Lung (tissue), 12 donors: ENCODE data around the gene UGT1A1. TPM values are rescaled to one million over a fixed set of nuclear protein-coding genes. Genes with fewer than 3 reads are reported as not detected.

Experiments
- ATAC-seq: fragments of 200-7000 bp; cut with Tn5 transposase; one replicate; pipeline ENCODE4 v1.9.1; 2020; ENCODE audit warnings: moderate number of reproducible peaks; ENCODE audit not compliant: insufficient read depth, low FRiP score
- DNase-seq, 3 donors: peaks; one replicate each; pipeline ENCODE4 v3.0.0-alpha.2; 2013 to 2017
- H3K27ac ChIP-seq, 2 donors: one replicate each; pipeline ENCODE4 v1.5.1; 2013; ENCODE audit warnings: mild to moderate bottlenecking in 2 of 2, moderate library complexity in 2 of 2, control low read depth in 1 of 2, inconsistent platforms in 1 of 2, low read depth in 1 of 2, low read length in 1 of 2
- H3K27me3 ChIP-seq, 3 donors: one replicate each; pipeline ENCODE4 v1.5.1; 2013; ENCODE audit warnings: low read length in 2 of 3; ENCODE audit not compliant: control insufficient read depth in 3 of 3, insufficient read depth in 3 of 3
- H3K36me3 ChIP-seq, 4 donors: one replicate each; pipeline ENCODE4 v1.5.1; 2013; ENCODE audit warnings: low read length in 4 of 4, mild to moderate bottlenecking in 1 of 4, moderate library complexity in 1 of 4; ENCODE audit not compliant: control insufficient read depth in 4 of 4, insufficient read depth in 4 of 4
- H3K4me1 ChIP-seq, 5 donors: one replicate each; pipeline ENCODE4 v1.5.1; 2013; ENCODE audit warnings: low read length in 5 of 5, mild to moderate bottlenecking in 2 of 5, moderate library complexity in 1 of 5; ENCODE audit not compliant: control insufficient read depth in 5 of 5, insufficient read depth in 5 of 5
- H3K4me3 ChIP-seq: one replicate; pipeline ENCODE4 v1.5.1; 2013; ENCODE audit warnings: mild to moderate bottlenecking, control low read depth, moderate library complexity
- H3K9ac ChIP-seq, 2 donors: one replicate each; pipeline ENCODE4 v1.5.1; 2013; ENCODE audit warnings: low read length in 2 of 2, control low read depth in 1 of 2; ENCODE audit not compliant: insufficient read depth in 1 of 2
- H3K9me3 ChIP-seq, 4 donors: one replicate each; pipeline ENCODE4 v1.5.1; 2013; ENCODE audit warnings: low read length in 3 of 4, mild to moderate bottlenecking in 1 of 4, moderate library complexity in 1 of 4; ENCODE audit not compliant: control insufficient read depth in 4 of 4, insufficient read depth in 3 of 4
- CTCF ChIP-seq: IDR thresholded peaks from 2 replicates; pipeline ENCODE4 v1.5.1; 2012; ENCODE audit warnings: mild to moderate bottlenecking; ENCODE audit errors: control extremely low read depth, extremely low read depth
- WGBS, 2 donors: extraction: QIAGEN DNeasy Blood & Tissue Kit; methylation state at CpG; one replicate each; pipeline ENCODE4 v1.1.7; 2013; 5-methylcytosine and 5-hydroxymethylcytosine counted together
- polyA plus RNA-seq, 2 donors: library from polyadenylated mRNA; stranded (reverse); fragments of 200-250 nt; gene quantifications; one replicate each; pipeline ENCODE4 v1.2.1, GENCODE V29; 2013
- total RNA-seq, 2 donors: library from RNA; depleted of rRNA in 1 of 2; stranded (reverse); fragments of >200 nt in 1 of 2; gene quantifications; one replicate each; pipeline ENCODE4 v1.2.1, GENCODE V29; 2014 to 2021
- donor health status: control.
- donor health status: control.
- donor health status: Bipolar disorder and iron deficiency.
- donor health status: healthy.
- donor health status: DM: yes; HTN: yes; CAD: no.

The UGT1A1 gene
- total and polyA plus RNA-seq, 4 donors: 0.01 to 0.49 (median 0.04) TPM; not detected in 1

- no peaks in the 10 kb centered on the region for H3K27me3 ChIP-seq
- no peaks in the 10 kb centered on the region for H3K4me1 ChIP-seq
- no peak overlapping the region for H3K9ac ChIP-seq
- no peak overlapping the region for H3K4me3 ChIP-seq
- no peak for ATAC-seq
- TF ChIP-seq CTCF: no peak
- WGBS, 2 donors: 90% methylated on average over 2 of the region's 2 CpGs
- H3K9me3 ChIP-seq: peaks cover 0 to 3% (median 0%) of the 10 kb centered on the region in 4 donors
- DNase-seq: no peak
- H3K27ac ChIP-seq: no peak overlapping the region
- no peaks in the 10 kb centered on the region for H3K36me3 ChIP-seq
These were observed 1.2 kb upstream of the UGT1A1 start for GRCh38 chr2:233758849-233759248.

- Histone ChIP-seq H3K27me3 (no peaks in the 10 kb centered on the region), H3K36me3 (no peaks in the 10 kb centered on the region), H3K27ac (no peak overlapping the region), H3K4me3 (no peak overlapping the region), H3K4me1 (no peaks in the 10 kb centered on the region), H3K9ac (no peak overlapping the region), H3K9me3 (no peaks in the 10 kb centered on the region)
- DNase-seq (no peak), ATAC-seq (no peak)
- no peak for TF ChIP-seq CTCF
- WGBS, 2 donors: 83 to 88% methylated on average over 4 of the region's 4 CpGs
These were observed 1.1 kb downstream of the UGT1A1 start for GRCh38 chr2:233761040-233761769.

- no peak for TF ChIP-seq CTCF
These were observed 4.2 kb downstream of the UGT1A1 start for GRCh38 chr2:233764264-233764663.

GRCh38 chr2:233764761-233765160 lies 4.7 kb downstream of the UGT1A1 start:
- no peaks in the 10 kb centered on the region for H3K9me3 ChIP-seq
- no peaks in the 10 kb centered on the region for H3K36me3 ChIP-seq
- H3K4me3 ChIP-seq: no peak overlapping the region
- no peak overlapping the region for H3K27ac ChIP-seq
- no peaks in the 10 kb centered on the region for H3K4me1 ChIP-seq
- no peak for TF ChIP-seq CTCF
- DNase-seq (no peak), ATAC-seq (no peak)
- H3K27me3 ChIP-seq: no peaks in the 10 kb centered on the region
- H3K9ac ChIP-seq: no peak overlapping the region
- WGBS, 2 donors: 47 to 86% methylated on average over 3 of the region's 3 CpGs

More at GRCh38 chr2:233764264-233764663, 4.2 kb downstream of the UGT1A1 start:
- no peak overlapping the region for H3K9ac ChIP-seq
- DNase-seq (no peak), ATAC-seq (no peak)
- no peak overlapping the region for H3K4me3 ChIP-seq
- H3K4me1 ChIP-seq: no peaks in the 10 kb centered on the region
- no peaks in the 10 kb centered on the region for H3K27me3 ChIP-seq
- no peak overlapping the region for H3K27ac ChIP-seq
- no peaks in the 10 kb centered on the region for H3K36me3 ChIP-seq
- H3K9me3 ChIP-seq: no peaks in the 10 kb centered on the region
- WGBS, 2 donors: 80 to 82% methylated on average over 7 of the region's 7 CpGs
